SK-N-SH treated with all-trans-retinoic acid at 6 μM for 48 hours (cell line): ENCODE measurements around the gene LIMS1.

ENCODE experiments used
- ATAC-seq: fragments of 200-7000 bp; cut with Tn5 transposase; 3 replicates; pipeline ENCODE4 v1.9.1; 2020; ENCODE audit warnings: mild to moderate bottlenecking, moderate library complexity
- ARNTL ChIP-seq: fragments of 450-650 bp; formaldehyde crosslinking; IDR thresholded peaks from 2 replicates; pipeline ENCODE4 v1.5.0; 2020; ENCODE audit warnings: low read depth, mild to moderate bottlenecking, moderate library complexity, borderline replicate concordance
- CREB5 ChIP-seq: fragments of 250-450 bp; sonication (Bioruptor Pico); IDR thresholded peaks from 2 replicates; pipeline ENCODE4 v1.5.1; 2020; ENCODE audit warnings: low read depth, mild to moderate bottlenecking, moderate library complexity
- CSDC2 ChIP-seq: fragments of 250-450 bp; sonication (Bioruptor Pico); IDR thresholded peaks from 2 replicates; pipeline ENCODE4 v1.5.0; 2020; ENCODE audit warnings: mild to moderate bottlenecking, moderate library complexity
- CSRNP3 ChIP-seq: fragments of 250-450 bp; sonication (Bioruptor Pico); IDR thresholded peaks from 2 replicates; pipeline ENCODE4 v1.5.1; 2021; ENCODE audit warnings: mild to moderate bottlenecking, moderate library complexity
- ESRRG ChIP-seq: fragments of 250-450 bp; sonication (Bioruptor Pico); IDR thresholded peaks from 2 replicates; pipeline ENCODE4 v1.6.1; 2021; ENCODE audit warnings: mild to moderate bottlenecking
- GLIS3 ChIP-seq: fragments of 250-450 bp; sonication (Bioruptor Pico); IDR thresholded peaks from 2 replicates; pipeline ENCODE4 v1.5.0; 2020; ENCODE audit warnings: mild to moderate bottlenecking, moderate library complexity
- ISL1 ChIP-seq: fragments of 250-450 bp; sonication (Bioruptor Pico); IDR thresholded peaks from 2 replicates; pipeline ENCODE4 v2.1.2; 2022; ENCODE audit warnings: mild to moderate bottlenecking, moderate library complexity
- PATZ1 ChIP-seq: fragments of 250-450 bp; sonication (Bioruptor Pico); IDR thresholded peaks from 2 replicates; pipeline ENCODE4 v1.8.0; 2020; ENCODE audit warnings: mild to moderate bottlenecking, moderate library complexity, borderline replicate concordance
- POU6F1 ChIP-seq: fragments of 250-450 bp; sonication (Bioruptor Pico); IDR thresholded peaks from 2 replicates; pipeline ENCODE4 v1.8.0; 2021; ENCODE audit warnings: low read depth, mild to moderate bottlenecking, moderate library complexity, borderline replicate concordance
- PPARA ChIP-seq: fragments of 250-450 bp; sonication (Bioruptor Pico); IDR thresholded peaks from 2 replicates; pipeline ENCODE4 v1.5.0; 2020; ENCODE audit warnings: mild to moderate bottlenecking, borderline replicate concordance
- RARB ChIP-seq: fragments of 250-450 bp; sonication (Bioruptor Pico); IDR thresholded peaks from 2 replicates; pipeline ENCODE4 v1.8.0; 2021; ENCODE audit warnings: mild to moderate bottlenecking, moderate library complexity
- SNAI2 ChIP-seq: fragments of 250-450 bp; sonication (Bioruptor Pico); IDR thresholded peaks from 2 replicates; pipeline ENCODE4 v1.5.0; 2020; ENCODE audit warnings: mild to moderate bottlenecking, moderate library complexity
- TCF4 ChIP-seq: fragments of 250-450 bp; sonication (Bioruptor Pico); IDR thresholded peaks from 2 replicates; pipeline ENCODE4 v1.8.0; 2021; ENCODE audit warnings: mild to moderate bottlenecking, moderate library complexity, borderline replicate concordance
- TOX ChIP-seq: fragments of 250-450 bp; sonication (Bioruptor Pico); IDR thresholded peaks from 2 replicates; pipeline ENCODE4 v1.8.0; 2021; ENCODE audit warnings: mild to moderate bottlenecking, moderate library complexity, borderline replicate concordance
- TSHZ2 ChIP-seq: fragments of 250-450 bp; sonication (Bioruptor Pico); IDR thresholded peaks from 2 replicates; pipeline ENCODE4 v1.5.0; 2020; ENCODE audit warnings: mild to moderate bottlenecking, moderate library complexity
- ZC3H10 ChIP-seq: fragments of 250-450 bp; sonication (Bioruptor Pico); IDR thresholded peaks from 2 replicates; pipeline ENCODE4 v1.5.1; 2021; ENCODE audit warnings: mild to moderate bottlenecking, moderate library complexity
- ZFP3 ChIP-seq: fragments of 250-450 bp; sonication (Bioruptor Pico); IDR thresholded peaks from 2 replicates; pipeline ENCODE4 v1.5.0; 2020; ENCODE audit warnings: mild to moderate bottlenecking, moderate library complexity
- ZFP30 ChIP-seq: fragments of 450-650 bp; formaldehyde crosslinking; IDR thresholded peaks from 2 replicates; pipeline ENCODE4 v1.5.0; 2022; ENCODE audit warnings: mild to moderate bottlenecking, moderate library complexity
- ZNF565 ChIP-seq: fragments of 450-650 bp; formaldehyde crosslinking; conservative IDR thresholded peaks from 2 replicates; pipeline ENCODE4 v1.5.0; 2020; ENCODE audit warnings: low read depth, mild to moderate bottlenecking, moderate library complexity
- ZNF8 ChIP-seq: fragments of 450-650 bp; formaldehyde crosslinking; IDR thresholded peaks from 2 replicates; pipeline ENCODE4 v1.5.0; 2020; ENCODE audit warnings: mild to moderate bottlenecking, moderate library complexity

LIMS1 gene

GRCh38 chr2:108583903-108584520 lies 49.7 kb downstream of the LIMS1 start (continued):
- no peak for TF ChIP-seq TSHZ2 (CRISPR knock-in tag)
- TF ChIP-seq ZFP30 (CRISPR knock-in tag): no peak
- no peak for TF ChIP-seq PATZ1 (CRISPR knock-in tag)
- TF ChIP-seq RARB (CRISPR knock-in tag): no peak

- no peak for TF ChIP-seq ZFP3
- TF ChIP-seq CSRNP3: no peak
- no peak for TF ChIP-seq TCF4
- no peak for ATAC-seq
Observed at GRCh38 chr2:108585436-108585835, 51.2 kb downstream of the LIMS1 start.

- TF ChIP-seq ZC3H10 (CRISPR knock-in tag) (no peak), SNAI2 (CRISPR knock-in tag) (no peak)
- no peak for ATAC-seq
Observed at GRCh38 chr2:108586116-108586515, 51.8 kb downstream of the LIMS1 start.

GRCh38 chr2:108586631-108587030 lies 52.4 kb downstream of the LIMS1 start:
- no peak for ATAC-seq
- TF ChIP-seq ESRRG: no peak
- TF ChIP-seq PPARA (CRISPR knock-in tag): no peak
- TF ChIP-seq POU6F1: no peak
- no peak for TF ChIP-seq PATZ1 (CRISPR knock-in tag)
- no peak for TF ChIP-seq TCF4
- TF ChIP-seq GLIS3: no peak
- no peak for TF ChIP-seq ZNF565 (CRISPR knock-in tag)
- no peak for TF ChIP-seq ZNF8 (CRISPR knock-in tag)
- no peak for TF ChIP-seq CSRNP3
- TF ChIP-seq TOX (CRISPR knock-in tag): no peak
- TF ChIP-seq CREB5: no peak
- no peak for TF ChIP-seq ARNTL
- TF ChIP-seq CSDC2 (CRISPR knock-in tag): no peak
- TF ChIP-seq ISL1 (CRISPR knock-in tag): no peak
